Measurements from ENCODE around the gene DOCK6. TPM values are rescaled to one million over a fixed set of nuclear protein-coding genes. Genes with fewer than 3 reads are reported as not detected.
"Not testable (repeated sequence)": the region's sequence is repeated elsewhere in the genome, so short reads cannot be mapped to it uniquely, and the experiment has no call there.

Gene DOCK6
- total RNA-seq, 1 donor from 2014 or later, result 10.1 TPM

DNA sequence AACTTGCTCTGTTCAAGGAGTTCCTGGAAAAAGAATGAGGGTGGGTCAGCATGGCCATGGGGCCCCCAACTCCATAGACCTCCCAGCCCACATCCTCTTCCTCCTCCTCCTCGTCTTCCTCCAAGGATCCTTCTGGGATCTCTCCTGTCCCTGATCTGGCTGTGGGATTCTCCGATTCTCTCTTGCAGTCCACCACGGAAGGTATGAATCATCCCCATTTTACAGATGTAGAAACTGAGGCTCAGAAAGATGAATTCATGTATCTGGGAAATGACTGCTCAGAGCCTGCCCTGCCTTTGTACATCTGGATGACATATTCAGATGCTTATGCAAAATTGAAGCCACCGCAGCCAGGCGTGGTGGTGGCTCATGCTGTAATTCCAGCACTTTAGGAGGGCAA is 62.8 kb downstream of the DOCK6 start:
- DNase-seq (ENCODE audit: low read depth), result no peak

DNA sequence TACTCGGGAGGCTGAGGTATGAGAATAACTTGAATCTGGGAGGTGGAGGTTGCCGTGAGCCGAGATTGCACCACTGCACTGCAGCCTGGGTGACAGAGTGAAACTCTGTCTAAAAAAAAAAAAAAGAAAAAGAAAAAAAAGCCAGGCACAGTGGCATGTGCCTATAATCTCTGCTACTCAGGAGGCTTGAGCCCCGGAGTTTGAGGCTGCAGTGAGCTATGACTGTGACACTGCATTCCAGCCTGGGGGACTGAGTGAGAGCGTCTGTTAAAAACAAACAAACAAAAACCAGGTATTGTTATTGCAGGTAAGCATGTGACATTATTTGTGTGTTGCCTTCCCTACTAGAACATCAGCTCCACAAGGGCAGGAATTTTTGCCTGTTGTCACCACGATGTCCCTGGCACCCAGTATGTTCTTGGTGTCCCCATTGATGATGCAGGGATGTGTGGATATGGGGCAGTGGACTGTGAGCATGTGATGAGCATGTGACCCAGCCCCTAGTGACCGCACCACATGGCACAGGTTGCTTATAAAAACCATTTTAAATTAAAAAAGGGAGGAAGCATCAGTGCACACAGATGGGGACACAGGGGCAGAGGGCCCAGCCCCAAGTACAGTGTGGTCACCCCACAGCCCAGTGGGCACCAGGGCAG is 63.4 kb downstream of the DOCK6 start:
- DNase-seq (ENCODE audit: low read depth), result no peak

- no peak for DNase-seq (ENCODE audit: low read depth)
Measured at GRCh38 chr19:11198175-11198534, 64.2 kb downstream of the DOCK6 start.

DNA sequence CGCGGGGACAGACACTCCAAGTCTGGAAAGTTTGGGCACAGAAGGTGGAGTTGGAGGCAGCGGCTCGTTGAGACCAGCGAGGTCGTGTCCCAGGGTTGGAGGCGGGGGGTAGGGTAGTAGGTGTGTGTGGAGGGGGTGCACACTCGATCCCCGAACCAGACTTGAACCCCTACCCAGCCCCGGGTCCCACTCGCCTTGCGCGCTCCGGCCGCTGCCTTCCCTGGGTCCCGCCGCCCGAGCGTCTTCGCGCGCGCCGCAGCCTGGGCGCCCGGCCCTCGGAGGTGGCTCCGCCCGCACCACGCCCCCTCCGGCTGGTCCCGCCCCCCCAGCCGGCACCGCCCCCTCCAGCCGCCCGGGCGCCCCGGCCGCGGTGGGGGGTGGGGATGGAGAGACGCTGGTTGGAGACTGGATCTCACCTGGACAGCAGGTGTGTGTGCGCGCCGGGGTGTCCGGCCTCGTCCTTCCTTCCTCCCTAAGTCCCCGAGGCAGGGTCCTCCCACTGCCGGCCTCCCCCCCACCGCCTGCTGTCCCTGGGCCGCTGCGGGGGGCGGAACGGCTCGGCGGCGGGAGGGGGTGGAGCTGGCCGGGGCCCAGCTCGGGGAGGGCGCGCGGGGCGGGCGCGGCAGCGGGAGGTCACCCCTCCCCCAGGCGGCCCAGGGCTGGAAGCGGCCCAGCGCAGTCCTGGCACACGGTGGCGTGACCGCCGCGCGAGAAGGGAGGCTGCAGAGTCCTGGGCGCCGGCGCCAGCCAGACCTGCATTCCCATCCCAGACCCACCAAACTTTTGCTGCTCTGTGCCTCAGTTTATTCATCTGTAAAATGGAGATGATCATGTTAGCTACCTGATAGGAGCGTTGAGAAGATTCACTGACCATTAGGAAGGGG is 64.8 kb downstream of the DOCK6 start, which contains the start of gene KANK2:
Gene KANK2, minus strand, starts transcription at position 255 of the 884 bp plus-strand sequence. CDS start 3,034 bp downstream, outside the sequence.
- DNase-seq (ENCODE audit: low read depth), result peak; percentile 82

GRCh38 chr19:11196406-11197287 is 65.7 kb downstream of the DOCK6 start:
- peak; percentile 67 for DNase-seq (ENCODE audit: low read depth)

DNA sequence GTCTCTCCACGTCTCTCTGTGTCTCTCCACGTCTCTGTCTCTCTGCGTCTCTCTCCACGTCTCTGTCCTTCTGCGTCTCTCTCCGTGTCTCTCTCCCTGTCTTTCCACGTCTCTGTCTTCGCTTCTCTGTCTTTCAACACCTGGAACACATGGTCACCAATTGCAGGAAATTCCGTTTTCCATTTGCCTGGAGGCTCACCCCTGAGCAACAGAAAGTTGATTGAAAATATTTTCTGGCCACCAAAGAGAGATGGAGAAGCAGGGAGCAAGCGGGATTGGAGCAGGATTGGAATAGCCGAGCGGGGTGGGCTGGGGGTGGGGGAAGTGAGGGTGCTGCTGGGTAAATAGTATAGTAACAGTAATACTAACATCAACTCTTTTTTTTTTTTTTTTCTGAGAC is 66.6 kb downstream of the DOCK6 start:
- no peak for DNase-seq (ENCODE audit: low read depth)

GRCh38 chr19:11194656-11195558 is 67.4 kb downstream of the DOCK6 start:
- DNase-seq (ENCODE audit: low read depth), result no peak

DNA sequence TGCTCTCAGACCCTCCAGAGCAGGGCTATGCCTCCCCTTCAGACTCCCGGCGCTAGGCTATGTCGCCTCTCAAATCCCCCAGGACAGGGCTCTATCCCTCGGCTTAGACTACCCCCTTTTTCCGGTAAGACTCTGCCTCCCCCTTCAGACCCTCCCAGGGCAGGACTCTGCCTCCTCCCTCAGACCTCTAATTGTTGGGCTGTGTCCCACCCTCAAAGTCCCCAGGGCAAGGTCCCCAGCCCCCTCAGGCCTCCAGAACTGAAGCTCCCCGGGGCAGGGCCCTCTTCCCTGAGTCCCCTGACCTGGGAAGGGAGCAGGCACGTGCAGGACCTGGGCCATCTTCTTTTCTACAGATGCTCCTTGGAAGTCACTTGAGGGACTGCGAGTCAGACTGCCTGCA is 68.2 kb downstream of the DOCK6 start:
- no peak for DNase-seq (ENCODE audit: low read depth)

GRCh38 chr19:11192957-11193939 is 69.1 kb downstream of the DOCK6 start:
- DNase-seq (ENCODE audit: low read depth), result no peak

DNA sequence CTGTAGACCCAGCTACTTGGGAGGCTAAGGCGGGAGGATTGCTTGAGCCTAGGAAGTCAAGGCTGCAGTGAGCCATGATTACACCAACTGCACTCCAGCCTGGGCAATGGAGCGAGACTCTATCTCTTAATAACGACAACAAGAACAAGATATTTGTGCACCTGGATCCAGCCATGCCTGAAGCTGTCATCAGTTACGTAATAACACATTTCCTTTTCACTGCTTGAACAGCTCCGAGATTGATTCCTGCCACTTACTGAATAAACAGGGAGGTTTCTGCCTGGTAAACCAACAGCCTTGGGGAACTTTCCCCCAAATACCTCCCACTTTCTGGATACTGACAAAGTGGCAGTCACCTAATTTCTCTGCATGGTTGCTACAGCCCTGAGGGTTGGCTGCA is 70.4 kb downstream of the DOCK6 start:
- DNase-seq (ENCODE audit: low read depth), result no peak

GRCh38 chr19:11191273-11191755 is 71.0 kb downstream of the DOCK6 start:
- peak; percentile 100 for DNase-seq (ENCODE audit: low read depth)

DNA sequence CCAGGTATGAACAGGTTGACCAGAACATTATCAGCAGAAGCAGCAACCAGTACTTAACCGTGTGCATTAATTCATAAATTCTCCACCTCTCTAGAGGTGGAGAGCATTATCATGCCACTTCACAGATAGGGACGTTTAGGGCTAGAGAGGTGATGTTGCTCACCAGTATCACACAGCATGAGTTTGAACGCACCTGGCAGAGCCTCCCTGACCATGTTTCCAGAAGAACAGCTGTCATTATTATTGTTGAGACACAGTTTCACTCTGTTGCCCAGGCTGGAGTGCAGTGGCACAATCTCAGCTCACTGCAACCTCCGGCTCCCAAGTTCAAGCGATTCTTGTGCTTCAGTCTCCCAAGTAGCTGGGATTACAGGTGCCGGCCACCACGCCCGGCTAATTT is 71.8 kb downstream of the DOCK6 start:
- DNase-seq (ENCODE audit: low read depth), result peak; percentile 35

GRCh38 chr19:11187441-11187840 is 74.9 kb downstream of the DOCK6 start:
- no peak for DNase-seq (ENCODE audit: low read depth)

DNA sequence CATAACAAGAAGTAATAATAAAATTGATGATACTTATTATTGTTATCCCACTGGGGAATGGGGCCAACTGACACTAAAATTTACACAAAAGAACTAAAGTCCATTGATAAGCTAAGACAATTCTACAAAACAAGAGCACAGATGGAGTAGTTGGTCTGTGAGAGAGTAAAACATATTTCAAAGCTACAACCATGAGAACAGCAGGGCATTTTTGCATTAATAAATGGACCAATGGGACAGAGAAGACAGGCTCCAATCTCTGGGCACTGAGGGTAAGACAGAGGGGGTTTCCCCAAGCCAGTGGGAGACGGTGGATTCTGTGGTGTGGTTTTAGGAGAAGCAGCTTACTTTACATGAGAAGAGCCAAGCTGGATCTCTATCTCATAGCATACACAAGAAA is 79.3 kb downstream of the DOCK6 start:
- no peak for DNase-seq (ENCODE audit: low read depth)

DNA sequence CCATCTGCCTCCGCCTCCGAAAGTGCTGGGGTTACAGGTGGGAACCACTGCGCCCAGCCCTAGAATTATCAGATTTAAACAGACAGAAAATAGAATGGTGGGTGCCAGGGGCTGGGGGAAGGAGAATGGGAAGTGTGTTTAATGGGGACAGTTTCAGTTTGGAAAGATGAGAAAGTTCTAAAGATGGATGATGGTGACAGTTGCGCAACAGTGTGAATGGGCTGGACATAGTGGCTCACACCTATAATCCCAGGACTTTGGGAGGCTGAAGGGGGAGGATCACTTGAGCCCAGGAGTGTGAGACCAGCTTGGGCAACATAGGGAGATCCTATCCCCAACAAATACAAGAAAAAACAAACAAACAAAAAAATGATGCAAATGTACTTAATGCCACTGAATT is 80.8 kb downstream of the DOCK6 start:
- DNase-seq (ENCODE audit: low read depth), result no peak

- not testable (repeated sequence) for DNase-seq (ENCODE audit: low read depth)
Measured at GRCh38 chr19:11180975-11181374, 81.3 kb downstream of the DOCK6 start.

DNA sequence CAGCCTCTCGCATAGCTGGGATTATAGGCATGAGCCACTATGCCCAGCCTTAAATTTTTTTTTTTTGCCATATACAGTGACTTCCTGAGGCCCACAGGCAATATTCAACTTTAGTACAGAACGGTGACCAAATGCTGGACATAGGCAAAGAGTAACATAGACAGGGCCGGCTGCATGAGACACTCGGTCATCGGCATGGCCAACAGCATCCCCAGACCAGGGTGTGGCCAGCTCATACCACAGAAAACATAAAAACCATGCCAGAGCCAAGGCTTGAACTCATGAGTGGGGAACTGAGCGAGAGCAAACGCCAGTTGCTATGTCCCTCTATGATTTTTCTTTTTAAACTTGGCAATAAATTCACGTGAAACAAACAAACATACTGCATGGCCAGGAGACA is 82.0 kb downstream of the DOCK6 start:
- DNase-seq (ENCODE audit: low read depth), result peak; percentile 58

DNA sequence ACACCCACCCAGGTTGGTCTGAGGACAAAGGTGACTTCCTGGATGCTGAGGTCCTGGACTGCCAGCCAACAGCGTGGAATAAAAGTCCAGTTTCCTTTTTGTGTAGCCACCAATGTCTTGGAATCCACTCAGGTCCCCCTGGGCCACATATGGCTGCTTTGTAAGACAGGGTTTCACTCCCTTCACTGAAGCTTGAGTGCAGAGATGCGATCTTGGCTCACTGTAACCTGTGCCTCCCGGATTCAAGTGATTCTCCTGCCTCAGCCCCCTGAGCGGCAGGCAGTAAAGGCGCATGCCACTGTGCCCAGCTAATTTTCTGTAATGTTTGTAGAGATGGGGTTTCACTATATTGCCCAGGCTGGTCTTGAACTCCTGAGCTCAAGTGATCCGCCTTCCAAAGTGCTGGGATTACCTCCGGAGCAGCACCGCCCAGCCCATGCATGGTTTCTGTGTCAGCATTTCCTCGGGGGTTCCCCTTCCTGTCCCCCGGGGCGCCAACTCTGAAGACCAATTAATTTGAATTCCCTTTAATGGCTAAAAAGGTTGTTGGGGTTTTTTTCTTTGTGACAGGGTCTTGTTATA is 82.5 kb downstream of the DOCK6 start:
- DNase-seq (ENCODE audit: low read depth), result no peak

DNA sequence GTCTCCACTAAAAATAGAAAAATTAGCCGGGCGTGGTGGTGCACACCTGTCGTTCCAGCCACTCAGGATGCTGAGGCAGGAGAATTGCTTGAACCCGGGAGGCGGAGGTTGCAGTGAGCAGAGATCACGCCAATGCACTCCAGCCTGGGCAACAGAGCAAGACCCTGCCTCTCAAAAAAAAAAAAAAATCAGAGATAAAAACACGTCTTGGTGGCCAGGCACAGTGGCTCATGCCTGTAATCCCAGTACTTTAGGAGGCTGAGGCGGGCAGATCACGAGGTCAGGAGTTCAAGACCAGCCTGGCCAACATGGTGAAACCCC is 83.2 kb downstream of the DOCK6 start:
- not testable (repeated sequence) for DNase-seq (ENCODE audit: low read depth)

All from myocyte (in vitro differentiated cells).